Kidney (tissue), 14 donors: ENCODE measurements around the gene HNRNPA0. TPM values are rescaled to one million over a fixed set of nuclear protein-coding genes. Genes with fewer than 3 reads are reported as not detected.
A peak's percentile ranks its signal among the peaks of the same experiment; 100 is the strongest.

Experiments
- DNase-seq, 5 donors: peaks; one replicate each; pipeline ENCODE4 v3.0.0-alpha.2; 2013 to 2020
- FAIRE-seq: peaks from 2 replicates; lab custom pipeline; 2012; peaks lifted over from hg19 to GRCh38; lab: Jason Lieb, UNC
- H3K27ac ChIP-seq, 2 donors: one replicate each; pipeline ENCODE4 v1.7.0; 2013; ENCODE audit warnings: low read depth in 2 of 2, low read length in 2 of 2, inconsistent platforms in 1 of 2
- H3K27me3 ChIP-seq: one replicate; pipeline ENCODE4 v1.7.1; 2013; ENCODE audit warnings: low read length, inconsistent platforms; ENCODE audit not compliant: control insufficient read depth, insufficient read depth
- H3K36me3 ChIP-seq, 3 donors: one replicate each; pipeline versions ENCODE4 v1.7.0 to v1.7.1; 2013; ENCODE audit warnings: low read length in 3 of 3, control low read depth in 1 of 3, inconsistent platforms in 1 of 3; ENCODE audit not compliant: insufficient read depth in 3 of 3, control insufficient read depth in 2 of 3
- H3K4me1 ChIP-seq, 3 donors: one replicate each; pipeline versions ENCODE4 v1.7.0 to v1.7.1; 2013; ENCODE audit warnings: low read length in 3 of 3, inconsistent platforms in 1 of 3, low read depth in 1 of 3; ENCODE audit not compliant: control insufficient read depth in 2 of 3, insufficient read depth in 2 of 3
- H3K4me3 ChIP-seq, 3 donors: one replicate each; pipeline versions ENCODE4 v1.7.0 to v1.8.1; 2013; ENCODE audit warnings: low read length in 3 of 3, control low read depth in 1 of 3, inconsistent platforms in 1 of 3
- H3K9ac ChIP-seq, 3 donors: one replicate each; pipeline versions ENCODE4 v1.7.0 to v1.7.1; 2013; ENCODE audit warnings: low read length in 3 of 3, control low read depth in 1 of 3, inconsistent platforms in 1 of 3
- H3K9me3 ChIP-seq, 3 donors: one replicate each; pipeline versions ENCODE4 v1.7.0 to v1.7.1; 2013; ENCODE audit warnings: low read length in 3 of 3, control low read depth in 1 of 3, inconsistent platforms in 1 of 3; ENCODE audit not compliant: control insufficient read depth in 2 of 3, insufficient read depth in 1 of 3
- CTCF ChIP-seq: IDR thresholded peaks from 3 replicates; pipeline ENCODE4 v1.5.1; 2012; ENCODE audit warnings: mild to moderate bottlenecking, moderate library complexity, borderline replicate concordance; ENCODE audit not compliant: insufficient read depth; ENCODE audit errors: extremely low read depth
- intact Hi-C: fragments of 100-400 bp; cut with DNase I; formaldehyde crosslinking; loops from one replicate; pipeline ENCODE4 v1.11.1; 2022
- polyA plus RNA-seq: library from polyadenylated mRNA; stranded (reverse); fragments of 350-450 nt; fragmentation: Illumina TruSeq; extraction: RNeasy Lipid Tissue Mini Kit (QIAGEN cat#74804); gene quantifications from one replicate; pipeline ENCODE4 v1.2.3, GENCODE V29; 2014; ENCODE audit warnings: low read depth, low replicate concordance; ENCODE audit not compliant: insufficient read depth
- total RNA-seq: library from RNA; stranded (reverse); fragmentation: NEBNext Ultra II Directional; extraction: Animal tissue kit (Norgen Biotek cat#: 25700); gene quantifications from one replicate; pipeline ENCODE4 v1.2.1, GENCODE V29; 2021
- donor health status: control.
- donor health status: control.
- donor health status: control.
- donor health status: control.
- donor health status: control.
- donor health status: DM: yes; HTN: yes; CAD: no.
- donor health status: Normal renal cell carcinoma (clear cell type).

The HNRNPA0 gene
- total and polyA plus RNA-seq, 2 donors from 2014 or later: 16.0 to 28.3 TPM

GRCh38 chr5:137733006-137733405 lies 21.2 kb downstream of the HNRNPA0 start:
- H3K27me3 ChIP-seq: no peaks in the 10 kb centered on the region
- H3K4me1 ChIP-seq: peaks cover 0 to 18% (median 2%) of the 10 kb centered on the region in 3 donors
- no peak for TF ChIP-seq CTCF
- H3K27ac ChIP-seq: peak overlapping the region; percentile 35 to 79
- H3K36me3 ChIP-seq: no peaks in the 10 kb centered on the region
- intact Hi-C loops: no loop called here
- DNase-seq (peak in 2 of 5 donors; percentile 35 to 49), FAIRE-seq (no peak)
- peaks cover 0 to 2% (median 0%) of the 10 kb centered on the region in 3 donors for H3K9me3 ChIP-seq
- peak overlapping the region in 1 of 3 donors; percentile 5 for H3K9ac ChIP-seq
- H3K4me3 ChIP-seq: peak overlapping the region in 1 of 3 donors; percentile 76

- peaks cover 0 to 16% (median 0%) of the 10 kb centered on the region in 3 donors for H3K4me1 ChIP-seq
- no peak for DNase-seq
- no peaks in the 10 kb centered on the region for H3K36me3 ChIP-seq
- TF ChIP-seq CTCF: no peak
- H3K9me3 ChIP-seq: no peaks in the 10 kb centered on the region
- intact Hi-C loops: no loop called here
- no peak overlapping the region for H3K27ac ChIP-seq
- FAIRE-seq: no peak
- no peak overlapping the region for H3K4me3 ChIP-seq
- H3K9ac ChIP-seq: no peak overlapping the region
- H3K27me3 ChIP-seq: no peaks in the 10 kb centered on the region
These were observed 23.0 kb downstream of the HNRNPA0 start for GRCh38 chr5:137731176-137731575.

GRCh38 chr5:137730336-137730735 lies 23.8 kb downstream of the HNRNPA0 start:
- TF ChIP-seq CTCF: no peak
- Histone ChIP-seq H3K9ac (peak overlapping the region in 1 of 3 donors; percentile 1), H3K27ac (no peak overlapping the region), H3K4me1 (peaks cover 0 to 9% (median 0%) of the 10 kb centered on the region in 3 donors), H3K27me3 (no peaks in the 10 kb centered on the region), H3K9me3 (no peaks in the 10 kb centered on the region), H3K4me3 (no peak overlapping the region), H3K36me3 (no peaks in the 10 kb centered on the region)
- intact Hi-C loops: no loop called here
- no peak for FAIRE-seq
- DNase-seq: no peak

GRCh38 chr5:137728048-137728447 lies 26.1 kb downstream of the HNRNPA0 start:
- H3K4me1 ChIP-seq: peaks cover 0 to 7% (median 0%) of the 10 kb centered on the region in 3 donors
- H3K9ac ChIP-seq: no peak overlapping the region
- H3K36me3 ChIP-seq: no peaks in the 10 kb centered on the region
- no peaks in the 10 kb centered on the region for H3K27me3 ChIP-seq
- no peaks in the 10 kb centered on the region for H3K9me3 ChIP-seq
- DNase-seq (no peak), FAIRE-seq (no peak)
- TF ChIP-seq CTCF: peak; percentile 14
- intact Hi-C loops: loop anchor here (10.0 kb wide), 1 partner anchor 63 kb away; no protein-coding TSS in a partner anchor
- no peak overlapping the region for H3K27ac ChIP-seq
- H3K4me3 ChIP-seq: no peak overlapping the region
